DMS 273 (cell line): ENCODE measurements around the gene SYCP3.
A peak's percentile ranks its signal among the peaks of the same experiment; 100 is the strongest.
"Not testable (repeated sequence)": the region's sequence is repeated elsewhere in the genome, so short reads cannot be mapped to it uniquely, and the experiment has no call there.

Experiments
- DNase-seq: peaks from one replicate; lab custom pipeline; 2025; ENCODE audit not compliant: unreplicated experiment; lab: John Stamatoyannopoulos, UW

SYCP3 gene

DNA sequence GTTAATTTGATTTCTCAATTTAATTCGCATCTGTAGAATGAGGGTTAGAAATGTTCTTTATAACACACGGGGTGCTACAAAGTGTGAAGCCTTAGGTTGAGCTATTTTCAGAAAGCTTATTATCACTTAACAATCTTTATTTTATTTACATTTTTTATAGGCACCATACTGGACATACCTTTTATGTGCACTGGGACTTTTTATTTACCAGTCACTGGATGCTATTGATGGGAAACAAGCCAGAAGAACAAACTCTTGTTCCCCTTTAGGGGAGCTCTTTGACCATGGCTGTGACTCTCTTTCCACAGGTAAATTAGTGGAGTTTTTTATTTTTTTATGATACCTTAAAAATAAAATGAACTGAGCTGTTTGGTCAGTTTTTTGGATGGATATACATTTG is 25.3 kb downstream of the SYCP3 start:
- no peak for DNase-seq

DNA sequence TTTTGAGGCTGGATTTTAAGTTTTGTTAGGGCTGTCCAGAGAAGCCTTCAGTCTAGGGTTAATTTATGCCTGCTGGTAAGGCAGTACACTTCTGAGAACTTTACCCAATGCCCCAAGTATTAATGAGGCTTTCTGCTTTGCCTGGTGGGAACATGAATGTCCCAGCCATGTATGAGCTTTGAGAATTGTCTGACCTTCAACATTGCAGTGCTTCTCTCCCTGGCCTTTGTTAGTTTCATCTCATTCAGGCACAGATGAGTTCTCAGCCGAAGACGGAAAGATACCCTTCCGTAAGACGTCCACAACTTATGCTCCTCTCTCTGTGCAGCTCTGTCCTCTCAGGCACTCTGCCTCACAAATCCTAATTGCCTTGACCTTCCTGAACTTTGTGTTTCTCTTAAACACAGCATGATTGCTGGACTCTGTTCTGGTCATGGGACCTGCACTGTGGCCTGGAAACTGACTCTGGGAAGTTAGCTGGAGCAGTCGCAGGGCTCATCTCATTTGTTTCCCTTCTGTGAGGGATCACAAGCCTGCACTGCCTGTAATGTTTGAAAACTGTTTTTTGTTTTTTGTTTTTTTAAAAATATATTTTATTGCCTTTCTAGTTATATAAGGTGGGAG is 26.1 kb downstream of the SYCP3 start:
- no peak for DNase-seq

DNA sequence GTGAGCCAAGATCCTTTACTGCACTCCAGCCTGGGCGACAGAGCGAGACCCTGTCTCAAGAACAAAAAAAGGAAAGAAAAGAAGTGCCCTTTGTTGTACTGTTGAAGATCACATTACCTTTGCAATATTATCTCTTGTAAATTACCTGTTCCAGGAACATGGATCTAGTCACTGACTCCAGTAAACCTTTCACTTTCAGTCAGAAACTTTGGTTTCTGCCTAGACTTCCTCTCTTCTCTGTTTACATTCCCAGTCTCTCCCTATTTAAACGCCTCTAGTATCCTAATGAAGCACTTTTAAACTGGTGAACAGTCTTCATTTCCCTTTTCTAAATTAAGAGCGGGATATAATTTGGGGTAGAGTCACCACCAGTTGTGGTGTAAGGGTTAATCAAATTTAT is 29.0 kb downstream of the SYCP3 start:
- no peak for DNase-seq

DNA sequence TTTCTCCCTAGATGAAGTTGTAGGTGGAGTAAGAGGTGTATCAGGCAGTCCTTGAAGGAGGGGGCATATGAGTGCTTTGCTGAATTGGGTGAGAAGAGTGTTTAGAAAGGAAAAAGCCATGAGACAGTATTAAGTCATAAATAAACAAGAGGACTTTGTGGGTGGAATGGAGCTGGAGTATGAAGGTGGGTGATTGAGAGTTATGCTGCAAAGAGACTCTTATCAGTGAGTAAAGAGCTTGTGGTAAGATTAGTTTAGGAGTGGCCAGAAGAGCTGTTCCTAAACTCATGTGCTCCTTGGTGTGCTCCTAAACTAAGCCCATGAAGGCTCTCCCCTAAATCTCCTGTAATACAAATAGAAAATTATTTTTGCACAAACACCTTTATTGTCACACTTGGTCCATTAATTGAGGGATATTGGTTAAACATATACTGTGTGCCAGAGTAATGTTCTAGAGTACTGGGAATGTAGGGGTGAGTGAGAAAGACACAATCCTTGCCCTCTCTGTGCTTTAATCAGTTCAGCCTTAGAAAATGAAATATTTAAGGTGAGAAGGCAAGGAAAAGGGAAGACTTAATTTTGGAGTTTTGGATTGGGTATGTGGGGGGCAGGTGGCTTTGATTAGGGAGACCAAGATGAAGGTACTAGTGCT is 32.0 kb downstream of the SYCP3 start:
- no peak for DNase-seq

DNA sequence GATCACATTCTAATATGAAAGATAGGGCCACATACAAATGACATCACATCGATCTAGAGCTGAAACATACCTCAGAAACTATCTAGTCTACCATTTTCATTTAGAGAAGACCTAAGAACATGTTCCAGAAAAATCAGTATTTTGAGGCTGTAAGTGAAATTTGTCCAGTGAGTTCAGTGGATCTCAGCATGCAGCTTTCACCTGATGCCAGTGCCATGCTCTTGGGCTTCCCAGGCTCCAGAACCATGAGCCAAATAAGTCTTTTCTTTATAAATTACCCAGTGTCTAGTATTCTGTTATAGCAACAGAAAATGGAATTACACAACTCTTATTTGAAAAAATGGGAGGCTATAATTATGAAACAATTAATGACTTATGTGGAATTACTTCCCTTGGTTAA is 32.9 kb downstream of the SYCP3 start:
- DNase-seq, result no peak

DNA sequence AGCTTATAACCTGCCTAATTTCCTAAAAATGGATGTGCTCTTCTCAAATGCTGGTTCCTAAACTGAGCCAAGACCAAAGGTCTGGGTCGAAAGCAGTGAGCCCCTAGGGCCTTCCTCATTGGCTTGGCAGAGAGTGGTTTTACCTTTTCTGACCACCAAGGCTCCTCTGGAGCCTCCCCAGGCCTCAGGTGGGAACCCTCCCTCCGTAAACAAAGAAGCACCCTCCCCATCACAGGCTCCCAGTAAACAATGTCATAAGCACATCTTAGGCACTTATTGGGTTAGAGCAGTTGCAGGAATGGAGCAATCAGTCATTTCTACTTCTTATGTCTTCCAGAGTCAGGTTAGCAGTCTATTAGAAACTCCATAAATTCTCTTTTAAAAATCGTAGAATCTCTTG is 35.8 kb downstream of the SYCP3 start:
- DNase-seq, result no peak

DNA sequence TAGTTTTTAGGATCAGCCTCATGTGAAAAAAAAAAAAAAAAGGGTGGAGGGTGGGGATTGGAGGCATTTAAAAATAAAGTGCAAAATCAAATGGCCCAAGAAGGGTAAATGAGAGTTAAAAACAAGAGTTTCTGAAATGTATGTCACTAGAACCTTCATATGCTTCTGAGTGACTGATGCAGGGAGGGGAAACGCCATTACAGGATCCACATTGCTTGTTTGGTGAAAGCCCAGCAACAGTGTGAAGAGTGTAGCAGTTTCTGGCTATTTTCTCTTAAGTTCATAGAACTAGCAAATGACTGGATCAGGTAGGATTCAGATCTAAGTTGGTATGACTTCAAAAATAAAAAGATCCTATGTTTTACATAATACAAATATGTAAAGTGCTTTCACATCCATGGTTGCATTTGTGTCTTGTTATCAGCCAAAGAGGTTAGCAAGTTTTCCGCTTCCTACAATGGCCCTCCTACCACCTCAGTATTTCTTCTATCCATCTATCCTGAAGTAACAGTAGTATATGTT is 38.9 kb downstream of the SYCP3 start:
- no peak for DNase-seq

DNA sequence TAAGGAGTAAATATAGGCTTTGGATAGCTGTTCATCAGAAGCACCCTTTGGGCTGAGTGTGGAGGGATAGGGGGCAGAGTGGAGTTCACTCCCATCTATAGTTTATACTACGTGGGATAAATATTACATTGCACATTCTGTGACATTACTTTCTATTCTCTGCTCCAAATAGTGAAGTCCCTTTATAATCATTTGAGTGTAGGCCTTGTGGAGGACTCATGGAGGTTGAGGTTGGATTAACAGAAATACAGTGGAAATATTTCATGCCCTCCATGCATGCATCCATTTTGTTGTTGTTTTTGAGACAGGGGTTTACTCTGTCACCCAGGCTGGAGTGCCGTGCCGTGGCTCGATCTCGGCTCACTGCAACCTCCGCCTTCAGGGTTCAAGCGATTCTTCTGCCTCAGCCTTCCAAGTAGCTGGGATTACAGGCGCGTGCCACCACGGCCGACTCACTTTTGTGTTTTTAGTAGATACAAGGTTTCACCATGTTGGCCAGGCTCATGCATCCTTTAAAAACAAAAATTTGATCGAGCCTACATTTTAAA is 40.4 kb downstream of the SYCP3 start:
- DNase-seq, result peak; percentile 33

DNA sequence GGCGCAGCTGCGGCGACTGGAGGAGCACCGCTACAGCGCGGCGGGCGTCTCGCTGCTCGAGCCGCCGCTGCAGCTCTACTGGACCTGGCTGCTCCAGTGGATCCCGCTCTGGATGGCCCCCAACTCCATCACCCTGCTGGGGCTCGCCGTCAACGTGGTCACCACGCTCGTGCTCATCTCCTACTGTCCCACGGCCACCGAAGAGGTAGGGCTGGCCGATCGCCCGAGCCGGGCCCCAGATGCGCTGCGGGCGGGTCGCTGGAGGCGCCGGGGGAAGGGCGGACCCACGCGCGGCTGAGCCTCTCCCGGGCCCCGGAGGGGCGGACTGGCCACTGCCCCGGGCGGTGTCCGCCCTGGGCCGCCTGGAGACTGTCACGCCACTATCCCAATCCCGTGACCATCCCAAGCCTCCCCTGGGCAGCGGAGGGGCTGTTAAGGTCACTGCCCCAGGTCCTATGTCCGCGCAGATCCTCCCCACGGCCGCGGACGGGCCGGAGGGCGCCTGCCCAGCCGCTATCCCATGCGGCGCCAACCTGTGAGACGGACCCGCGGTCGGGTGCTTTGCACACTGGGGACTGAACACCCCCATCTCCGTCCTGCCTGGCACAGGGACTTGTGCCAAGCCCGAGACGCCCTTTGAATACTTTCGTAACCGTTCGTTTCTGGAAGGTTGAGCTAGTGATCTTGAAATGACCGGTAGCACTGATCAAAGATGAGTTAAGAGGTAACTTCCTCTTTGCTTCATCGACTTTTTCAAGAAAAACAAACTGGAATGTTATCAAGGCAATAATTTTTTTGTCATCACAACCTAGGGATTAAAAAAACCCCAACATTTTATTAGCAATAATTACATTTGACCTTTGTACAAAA is 41.1 kb downstream of the SYCP3 start:
- peak; percentile 44 for DNase-seq

DNA sequence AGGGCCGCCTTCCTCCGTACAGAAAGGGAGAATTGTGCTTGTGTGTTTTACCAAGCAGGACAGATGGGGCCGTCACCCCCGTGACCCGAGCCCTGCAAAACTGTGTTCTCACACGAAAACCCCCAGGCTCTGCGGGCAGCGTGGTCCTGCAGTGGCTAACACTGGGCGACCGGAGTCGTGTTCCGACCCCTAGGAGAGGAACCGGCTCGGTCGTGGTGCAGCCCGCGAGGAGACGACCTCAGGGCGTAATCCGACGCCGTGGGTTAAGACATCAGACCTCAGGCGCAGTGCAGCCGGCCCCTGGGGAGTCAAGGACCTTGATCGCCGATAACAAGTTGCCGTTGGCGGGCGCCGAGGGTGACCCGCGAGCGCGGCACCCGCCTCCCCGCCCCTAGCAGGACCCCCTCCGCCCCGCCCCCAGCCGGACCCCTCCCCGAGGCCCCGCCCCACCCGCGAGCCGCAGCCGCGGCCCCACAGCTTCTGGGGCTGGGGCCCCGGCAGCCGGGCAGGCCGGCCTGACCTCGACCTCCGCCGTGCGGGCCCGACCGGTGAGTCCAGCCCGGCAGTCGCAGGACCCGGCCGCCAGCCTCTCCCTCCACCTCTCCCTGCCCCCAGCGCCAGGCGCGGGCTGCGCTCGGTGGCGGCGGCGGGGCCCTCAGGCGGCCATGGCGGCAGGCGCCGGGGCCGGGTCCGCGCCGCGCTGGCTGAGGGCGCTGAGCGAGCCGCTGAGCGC is 41.9 kb downstream of the SYCP3 start, which contains the start of gene CHPT1:
Gene CHPT1 (plus strand): TSS at position 444 of the 733 bp plus-strand sequence. CDS start 222 bp downstream, at position 666.
- peak; percentile 74 for DNase-seq

DNA sequence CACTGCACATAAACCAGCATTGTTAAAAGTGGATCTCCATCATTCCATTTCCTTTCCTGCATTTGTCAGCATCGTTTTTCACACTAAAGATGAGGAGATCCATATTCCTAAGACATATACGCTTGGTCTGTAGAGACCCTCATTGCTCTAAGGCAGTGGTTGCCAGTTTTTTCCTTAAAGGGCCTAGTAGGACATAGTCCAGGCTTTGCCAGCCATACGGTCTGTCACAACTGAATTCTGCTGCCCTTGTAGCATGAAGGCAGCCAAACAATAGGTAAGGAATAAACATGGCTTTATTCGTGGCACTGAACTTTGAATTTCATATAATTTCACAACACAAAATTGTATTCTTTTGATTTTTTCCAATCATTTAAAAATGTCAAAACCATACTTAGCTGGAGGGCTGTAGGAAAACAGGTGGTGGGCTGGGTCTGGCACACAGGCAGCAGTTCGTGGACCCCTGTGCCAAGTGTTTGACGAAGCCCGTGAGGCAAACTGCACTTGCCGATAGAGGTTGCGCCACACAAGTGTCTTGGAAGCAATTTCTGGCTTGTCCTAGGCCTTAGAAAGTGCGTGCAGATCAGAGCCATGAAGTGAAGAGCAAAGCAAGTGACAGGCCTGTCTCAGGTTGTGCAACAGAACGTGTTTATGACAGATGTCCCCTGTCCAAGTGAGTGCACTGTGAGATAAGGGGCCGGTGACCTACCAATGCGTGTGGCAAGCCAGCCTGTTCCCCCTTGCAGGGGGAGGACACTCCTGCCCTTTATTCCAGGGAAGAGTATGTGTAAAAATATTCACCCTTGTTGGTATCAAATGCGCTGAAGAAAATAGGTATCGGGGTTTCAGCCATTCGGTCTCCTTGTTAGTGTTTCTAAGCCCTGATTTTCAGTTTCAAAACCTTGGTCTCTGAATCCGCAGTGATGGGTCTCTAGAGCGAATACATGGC is 42.7 kb downstream of the SYCP3 start:
- peak; percentile 35 for DNase-seq

DNA sequence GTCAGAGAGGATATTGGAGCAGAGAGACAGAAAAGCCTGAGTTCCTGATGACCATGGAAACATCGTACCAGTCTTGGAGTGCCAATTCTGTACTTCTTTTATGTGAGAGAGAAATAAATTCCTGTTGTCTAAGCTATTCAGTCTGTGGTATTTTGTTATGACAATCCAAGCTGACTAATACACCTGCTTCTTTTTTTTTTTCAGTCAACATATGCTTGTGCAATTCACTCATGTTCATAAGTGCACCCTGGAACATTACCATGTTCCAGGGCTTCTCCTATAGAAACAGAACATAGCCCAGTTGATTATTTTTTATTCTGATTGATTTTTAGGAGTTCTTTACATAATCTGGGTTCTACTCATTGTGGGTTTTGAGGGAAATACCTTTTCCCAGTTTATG is 43.6 kb downstream of the SYCP3 start:
- no peak for DNase-seq

DNA sequence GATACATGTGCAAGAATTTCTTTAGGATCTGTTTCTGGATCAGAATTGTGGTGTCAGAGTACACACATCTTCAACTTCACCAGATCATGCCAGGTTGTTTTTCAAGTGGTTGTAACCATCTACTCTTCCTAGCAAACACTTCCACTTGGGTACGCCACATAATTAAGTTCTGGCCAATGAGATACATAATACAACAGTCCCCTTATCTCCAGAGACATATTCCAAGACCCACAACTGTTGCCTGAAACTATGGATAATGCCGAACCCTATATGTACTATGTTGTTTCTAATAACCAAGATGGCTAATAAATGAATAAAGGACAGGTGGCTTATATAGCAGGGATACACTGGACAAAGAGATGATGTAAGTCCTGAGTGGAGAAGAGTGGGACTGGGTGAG is 44.3 kb downstream of the SYCP3 start:
- DNase-seq, result no peak

DNA sequence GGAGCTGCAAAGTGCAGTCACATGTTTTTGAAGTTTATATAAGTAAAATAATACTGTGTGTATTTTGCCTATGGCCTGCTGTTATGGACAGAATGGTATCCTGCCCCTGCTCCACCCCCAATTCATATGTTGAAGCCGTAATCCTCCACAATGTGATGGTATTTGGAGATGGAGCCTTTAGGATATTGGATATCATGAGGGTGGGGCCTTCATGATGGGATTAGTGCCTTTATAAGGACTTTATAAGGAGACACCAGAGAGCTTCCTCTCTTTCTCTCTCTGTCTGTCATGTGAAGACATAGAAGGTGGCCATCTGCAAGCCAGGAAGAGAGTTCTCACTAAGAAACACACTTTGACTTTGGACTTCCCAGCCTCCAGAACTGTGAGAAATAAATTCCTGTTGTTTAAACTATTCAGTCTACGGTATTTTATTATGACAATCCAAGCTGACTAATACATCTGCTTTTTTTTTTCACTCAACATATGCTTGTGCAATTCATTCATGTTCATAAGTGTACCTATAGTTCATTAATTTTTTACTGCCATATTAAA is 44.9 kb downstream of the SYCP3 start:
- DNase-seq, result no peak

DNA sequence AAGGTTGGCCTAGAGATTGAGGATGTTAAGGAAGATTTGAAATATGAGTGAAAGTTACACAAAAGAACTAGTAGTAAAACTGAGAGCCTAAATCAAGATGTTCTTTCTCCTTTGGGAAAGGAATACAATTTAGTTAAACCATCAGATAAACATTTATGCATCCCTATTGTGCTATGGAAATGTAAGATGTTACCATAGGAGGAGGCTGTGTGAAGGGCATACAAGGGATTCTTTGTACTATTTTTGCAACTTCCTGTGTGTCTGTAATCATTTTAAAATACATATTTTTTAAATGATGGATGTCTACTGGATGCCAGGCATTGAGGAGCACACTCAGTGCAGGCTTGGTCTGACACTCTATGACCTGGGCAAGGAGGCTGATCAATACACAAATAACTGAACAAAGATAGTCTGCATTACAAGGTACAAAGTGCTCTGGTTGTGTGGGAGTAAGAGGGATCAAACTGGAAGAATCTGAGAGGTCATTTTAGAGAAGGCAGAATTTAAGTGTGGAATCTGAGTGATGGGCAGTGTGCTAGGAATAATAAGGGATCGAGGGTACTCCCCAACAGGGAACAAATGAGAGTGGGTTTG is 47.7 kb downstream of the SYCP3 start:
- no peak for DNase-seq

DNA sequence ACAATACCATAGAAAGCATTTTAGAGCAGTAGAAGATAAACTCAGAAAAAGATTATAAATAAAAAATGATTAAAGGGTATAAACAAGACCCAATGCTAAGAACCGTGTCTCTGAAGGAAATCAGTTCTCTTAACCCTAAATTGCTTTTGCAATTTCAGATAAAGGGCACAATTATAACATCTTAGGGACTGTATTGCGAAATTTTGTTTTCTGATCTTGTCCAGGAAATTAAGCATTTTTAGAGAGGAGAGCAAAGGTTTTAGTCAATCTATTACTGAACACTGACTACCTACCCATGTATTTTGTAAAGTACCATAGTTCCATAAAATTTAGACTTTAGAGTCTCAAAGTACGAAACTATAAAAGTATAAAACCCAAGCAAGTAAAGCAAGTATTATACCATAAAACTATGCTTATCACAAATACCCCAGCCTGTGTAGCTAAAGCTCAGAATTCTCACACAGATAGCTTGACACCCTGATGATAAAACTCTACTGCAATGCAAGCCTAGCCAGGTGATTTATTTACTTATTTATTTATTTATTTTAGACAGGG is 48.6 kb downstream of the SYCP3 start:
- DNase-seq, result no peak

DNA sequence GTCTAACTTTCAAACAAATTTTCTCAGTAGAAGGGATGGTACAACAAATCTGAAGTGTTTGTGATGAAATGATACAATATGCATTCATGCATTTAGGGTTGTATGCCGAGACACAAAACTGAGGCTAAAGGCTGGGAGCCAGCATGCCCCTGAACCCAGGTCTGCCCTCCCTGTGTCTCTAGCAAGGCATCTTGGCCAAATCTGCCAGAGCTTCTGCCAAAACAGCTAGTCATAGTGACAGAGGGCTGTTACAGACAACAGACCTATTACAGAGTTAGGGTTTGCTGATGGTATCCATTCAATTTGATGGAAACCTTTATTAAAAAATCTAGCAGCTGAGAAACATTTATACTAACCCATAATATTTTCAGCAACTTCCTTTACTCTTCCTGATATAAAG is 53.1 kb downstream of the SYCP3 start:
- DNase-seq, result no peak

DNA sequence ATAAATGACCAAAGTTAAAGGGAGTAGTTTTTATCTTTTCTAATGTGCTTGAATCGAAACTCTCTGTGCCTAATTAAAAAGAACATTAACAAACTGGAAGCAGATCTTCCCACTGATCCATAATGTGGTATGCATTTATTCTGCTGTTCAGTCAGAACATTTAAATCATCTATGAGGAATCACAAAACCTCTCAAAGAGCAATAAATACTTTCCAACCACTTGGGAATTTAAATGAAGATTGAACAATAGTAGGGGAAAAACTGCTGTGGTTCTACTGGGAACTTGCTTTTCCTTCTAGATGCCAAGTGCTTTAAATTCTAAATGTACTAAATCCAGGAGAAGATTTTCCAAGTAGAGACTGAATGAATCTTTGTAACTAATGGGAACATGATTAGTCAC is 54.2 kb downstream of the SYCP3 start:
- DNase-seq, result no peak

DNA sequence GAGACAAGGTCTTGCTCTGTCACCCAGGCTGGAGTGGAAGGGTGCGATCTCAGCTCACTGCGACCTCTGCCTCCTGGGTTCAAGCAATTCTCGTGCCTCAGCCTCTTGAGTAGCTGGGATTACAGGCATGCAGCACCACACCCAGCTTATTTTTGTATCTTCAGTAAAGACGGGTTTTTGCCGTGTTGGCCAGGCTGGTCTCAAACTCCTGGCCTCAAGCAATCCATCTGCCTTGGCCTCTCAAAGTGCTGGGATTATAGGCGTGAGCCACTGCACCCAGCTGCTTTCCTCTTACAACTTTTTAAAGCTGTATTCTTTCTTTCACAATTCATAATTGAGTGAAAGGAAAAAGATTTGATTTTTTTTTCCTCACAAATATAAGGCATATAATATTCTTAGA is 57.6 kb downstream of the SYCP3 start:
- not testable (repeated sequence) for DNase-seq
